Right atrium auricular region (tissue), 2 donors: Measurements from ENCODE around the gene INPP4B. TPM values are rescaled to one million over a fixed set of nuclear protein-coding genes. Genes with fewer than 3 reads are reported as not detected.

ENCODE experiments used
- DNase-seq: peaks from one replicate; pipeline ENCODE4 v3.0.0-alpha.2; 2019; ENCODE audit warnings: low spot score
- H3K27ac ChIP-seq, 2 donors: fragments of 200-600 bp; sonication (generic); 1 replicate in 1 of 2; 2 replicates in 1 of 2; pipeline ENCODE4 v1.5.1; 2016 to 2019
- H3K27me3 ChIP-seq, 2 donors: fragments of 200-600 bp; sonication (generic); one replicate each; pipeline versions ENCODE4 v1.5.1 to v1.6.0; 2017 to 2019
- H3K36me3 ChIP-seq: fragments of 200-600 bp; sonication (generic); one replicate; pipeline ENCODE4 v1.5.1; 2016
- H3K4me1 ChIP-seq, 2 donors: fragments of 200-600 bp; sonication (generic); one replicate each; pipeline versions ENCODE4 v1.5.1 to v1.6.0; 2017 to 2019
- H3K4me3 ChIP-seq, 2 donors: fragments of 200-600 bp; sonication (generic); 1 replicate in 1 of 2; 2 replicates in 1 of 2; pipeline ENCODE4 v1.5.1; 2017 to 2019; ENCODE audit warnings: mild to moderate bottlenecking in 1 of 2, moderate library complexity in 1 of 2
- H3K9me3 ChIP-seq, 2 donors: fragments of 200-600 bp; sonication (generic); one replicate each; pipeline ENCODE4 v1.5.1; 2019
- CTCF ChIP-seq, 2 donors: fragments of 200-600 bp; sonication (generic); IDR thresholded peaks; one replicate each; pipeline ENCODE4 v1.5.1; 2019; ENCODE audit warnings: antibody characterized with exemption in 2 of 2
- total RNA-seq, 2 donors: library from RNA; depleted of rRNA; stranded (reverse); fragments of >200 nt; gene quantifications; one replicate each; pipeline ENCODE4 v1.1.0, GENCODE V29; 2016

INPP4B gene
- total RNA-seq, 2 donors from 2014 or later = 14.8 to 15.3 TPM

DNA sequence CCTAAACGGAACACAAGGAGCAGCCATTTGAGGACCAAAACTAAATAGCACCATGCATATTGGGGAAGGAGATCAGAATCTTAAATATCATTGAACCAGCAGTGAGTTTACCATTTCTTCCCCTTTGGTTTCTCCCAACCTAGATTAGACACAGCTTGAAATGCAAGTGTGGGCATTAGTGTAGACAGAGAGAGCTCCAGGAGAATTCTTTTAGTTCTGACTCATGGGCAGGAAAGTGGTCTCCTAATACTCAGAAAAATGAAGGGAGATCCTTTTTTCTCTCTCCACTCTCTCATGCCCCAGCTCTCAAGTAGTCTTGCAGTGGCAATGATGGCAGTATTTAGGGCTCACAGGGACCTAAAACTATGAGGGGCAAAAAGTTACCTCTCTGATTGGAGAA lies 567.9 kb downstream of the INPP4B start:
- no peak overlapping the region for H3K4me3 ChIP-seq
- no peaks in the 10 kb centered on the region for H3K27me3 ChIP-seq
- no peak for TF ChIP-seq CTCF (IDR thresholded peaks at IDR 0.05)
- no peaks in the 10 kb centered on the region for H3K36me3 ChIP-seq
- no peaks in the 10 kb centered on the region for H3K9me3 ChIP-seq
- no peak for DNase-seq
- H3K27ac ChIP-seq = no peak overlapping the region
- no peaks in the 10 kb centered on the region for H3K4me1 ChIP-seq

DNA sequence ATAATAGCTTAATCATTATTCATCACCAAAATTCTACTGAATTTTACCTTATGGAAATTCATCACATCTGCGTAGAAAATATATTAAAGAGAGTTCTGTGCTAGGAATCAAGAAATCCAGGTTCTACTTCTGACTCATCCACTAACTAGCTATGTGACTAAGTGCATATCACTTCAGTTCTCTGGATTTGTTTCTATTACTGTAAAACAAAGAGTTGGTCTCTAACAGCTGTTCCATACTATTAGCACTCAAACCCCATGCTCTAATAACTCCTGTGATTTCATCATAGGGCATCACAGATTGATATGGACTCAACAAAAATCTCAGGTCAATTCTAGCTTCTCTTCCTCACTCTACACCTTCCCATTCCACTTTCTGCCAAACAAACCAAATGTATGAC lies 572.0 kb downstream of the INPP4B start:
- no peak for DNase-seq
- Histone ChIP-seq H3K27me3 (no peaks in the 10 kb centered on the region), H3K4me1 (no peaks in the 10 kb centered on the region), H3K36me3 (no peaks in the 10 kb centered on the region), H3K4me3 (no peak overlapping the region), H3K27ac (no peak overlapping the region), H3K9me3 (no peaks in the 10 kb centered on the region)
- TF ChIP-seq CTCF (IDR thresholded peaks at IDR 0.05) = no peak

DNA sequence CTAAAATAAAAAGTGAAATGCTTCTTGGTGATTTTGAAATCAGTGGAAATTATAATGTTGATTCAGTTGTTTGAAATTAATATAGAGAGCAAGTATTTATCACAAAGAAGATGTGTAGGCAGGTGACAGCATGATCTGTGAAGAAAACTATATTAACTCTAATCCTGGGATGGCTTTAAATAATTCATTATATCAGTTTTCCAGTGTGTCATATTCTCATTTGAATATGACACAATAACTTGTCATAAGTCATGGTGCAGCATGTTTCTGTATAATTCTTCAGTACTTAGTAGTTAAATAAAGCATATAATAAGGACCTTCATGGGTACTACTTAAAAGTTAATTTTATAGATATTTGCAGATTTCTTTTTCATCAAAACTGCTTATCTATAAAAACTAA lies 573.6 kb downstream of the INPP4B start:
- H3K9me3 ChIP-seq = no peaks in the 10 kb centered on the region
- no peak for DNase-seq
- no peaks in the 10 kb centered on the region for H3K4me1 ChIP-seq
- H3K27me3 ChIP-seq = no peaks in the 10 kb centered on the region
- no peak overlapping the region for H3K4me3 ChIP-seq
- TF ChIP-seq CTCF (IDR thresholded peaks at IDR 0.05) = no peak
- H3K36me3 ChIP-seq = no peaks in the 10 kb centered on the region
- H3K27ac ChIP-seq = no peak overlapping the region

DNA sequence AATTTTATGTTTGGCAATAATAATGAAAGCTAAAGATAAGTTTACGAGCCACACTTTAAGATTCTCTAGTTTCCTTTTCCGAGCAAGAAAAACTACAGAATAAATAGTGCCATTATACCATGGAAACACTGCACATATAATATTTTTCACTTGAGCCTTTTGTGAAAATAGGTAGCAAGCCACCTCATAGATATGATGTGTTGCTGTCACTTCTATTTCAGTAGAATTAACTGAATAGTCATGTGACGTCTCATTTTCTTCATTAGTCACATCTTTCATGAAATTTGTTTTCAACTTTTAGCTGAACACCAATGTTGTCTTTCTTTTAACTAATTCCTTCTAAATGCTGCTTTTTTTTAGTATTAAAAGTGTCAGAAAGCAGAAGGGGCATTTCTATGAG lies 574.3 kb downstream of the INPP4B start:
- Histone ChIP-seq H3K4me3 (no peak overlapping the region), H3K27ac (no peak overlapping the region), H3K4me1 (no peaks in the 10 kb centered on the region), H3K9me3 (no peaks in the 10 kb centered on the region), H3K36me3 (no peaks in the 10 kb centered on the region), H3K27me3 (no peaks in the 10 kb centered on the region)
- no peak for TF ChIP-seq CTCF (IDR thresholded peaks at IDR 0.05)
- no peak for DNase-seq

DNA sequence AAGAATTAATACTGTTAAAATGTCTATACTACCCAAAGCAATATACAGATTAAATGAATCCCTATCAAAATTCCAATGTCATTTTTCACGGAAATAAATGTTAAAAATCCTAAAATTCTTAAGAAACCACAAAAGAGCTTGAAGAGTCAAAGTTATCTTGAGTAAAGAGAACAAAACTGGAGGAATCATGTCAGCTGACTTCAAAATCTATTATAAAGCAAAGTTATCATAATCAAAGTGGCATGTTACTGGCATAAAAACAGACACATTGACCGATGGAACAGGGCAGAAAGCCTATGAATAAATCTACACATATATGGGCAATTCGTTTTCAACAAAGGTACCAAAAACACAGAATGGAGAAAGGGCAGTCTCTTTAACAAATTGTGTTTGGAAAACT lies 579.0 kb downstream of the INPP4B start:
- no peak overlapping the region for H3K4me3 ChIP-seq
- no peak for DNase-seq
- no peaks in the 10 kb centered on the region for H3K36me3 ChIP-seq
- H3K4me1 ChIP-seq = peaks cover 0 to 16% of the 10 kb centered on the region in 2 donors
- no peaks in the 10 kb centered on the region for H3K9me3 ChIP-seq
- TF ChIP-seq CTCF (IDR thresholded peaks at IDR 0.05) = no peak
- H3K27me3 ChIP-seq = no peaks in the 10 kb centered on the region
- peak overlapping the region in 1 of 2 donors; percentile 79 for H3K27ac ChIP-seq

- Histone ChIP-seq H3K27me3 (no peaks in the 10 kb centered on the region), H3K27ac (peak overlapping the region; percentile 71 to 79), H3K4me1 (peaks cover 0 to 16% of the 10 kb centered on the region in 2 donors), H3K9me3 (no peaks in the 10 kb centered on the region), H3K36me3 (no peaks in the 10 kb centered on the region), H3K4me3 (no peak overlapping the region)
- TF ChIP-seq CTCF (IDR thresholded peaks at IDR 0.05) = no peak
- no peak for DNase-seq
Measured at GRCh38 chr4:142265946-142266345, 580.2 kb downstream of the INPP4B start.
